GM21381 (cell line): ENCODE results near the gene PSMD5.

Source experiments
- ATAC-seq: cut with Tn5 transposase; IDR thresholded peaks from one replicate; pipeline ENCODE4 v1.9.1; 2021; ENCODE audit warnings: mild to moderate bottlenecking, moderate library complexity; ENCODE audit not compliant: unreplicated experiment

The PSMD5 gene

DNA sequence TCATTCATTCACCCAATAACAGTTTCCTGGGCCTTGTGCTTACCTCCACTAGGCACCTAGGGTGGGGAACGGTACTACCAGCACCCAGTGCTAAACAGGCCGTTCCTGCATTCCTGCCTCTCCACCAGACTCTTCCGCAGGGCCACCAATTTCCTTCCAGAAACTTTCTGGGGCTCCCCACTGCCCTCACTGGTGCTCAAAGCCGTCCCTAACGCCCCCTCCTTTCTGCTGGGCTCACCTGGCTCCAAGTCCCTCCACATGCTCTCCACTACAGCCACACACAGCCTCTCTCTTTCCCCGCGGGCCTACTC is 32.9 kb upstream of the PSMD5 start:
- ATAC-seq = no peak

- ATAC-seq = no peak
These were observed 32.5 kb upstream of the PSMD5 start for GRCh38 chr9:120875195-120875565.

GRCh38 chr9:120874226-120875194 is 31.8 kb upstream of the PSMD5 start:
- no peak for ATAC-seq

GRCh38 chr9:120873512-120873911 is 30.8 kb upstream of the PSMD5 start:
- no peak for ATAC-seq

GRCh38 chr9:120872791-120873502 is 30.2 kb upstream of the PSMD5 start:
- no peak for ATAC-seq

GRCh38 chr9:120870206-120870605 is 27.5 kb upstream of the PSMD5 start:
- ATAC-seq = no peak

DNA sequence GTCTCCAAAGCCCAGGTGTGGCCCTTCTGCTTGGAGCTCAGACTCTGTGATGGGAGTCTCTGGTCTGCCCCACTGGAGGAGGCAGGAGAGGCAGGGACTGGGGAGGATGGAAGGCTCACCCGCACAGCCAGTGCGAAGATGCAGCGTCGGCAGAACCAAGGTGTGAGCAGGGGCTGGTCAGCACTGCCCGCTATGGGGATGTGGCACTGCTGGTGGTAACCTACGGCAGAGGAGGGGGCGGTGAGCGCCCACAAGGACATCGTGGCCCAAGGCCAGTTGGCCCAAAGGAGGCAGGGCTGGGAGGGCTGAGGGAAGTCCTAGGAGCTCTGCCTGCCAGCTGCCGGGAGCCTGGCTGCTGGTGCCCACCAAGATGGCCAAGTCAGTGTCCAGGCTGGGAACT is 27.0 kb upstream of the PSMD5 start:
- ATAC-seq = no peak

- no peak for ATAC-seq
These were observed 26.6 kb upstream of the PSMD5 start for GRCh38 chr9:120869360-120869687.

- ATAC-seq = peak; percentile 89
These were observed 26.1 kb upstream of the PSMD5 start for GRCh38 chr9:120868676-120869359.

DNA sequence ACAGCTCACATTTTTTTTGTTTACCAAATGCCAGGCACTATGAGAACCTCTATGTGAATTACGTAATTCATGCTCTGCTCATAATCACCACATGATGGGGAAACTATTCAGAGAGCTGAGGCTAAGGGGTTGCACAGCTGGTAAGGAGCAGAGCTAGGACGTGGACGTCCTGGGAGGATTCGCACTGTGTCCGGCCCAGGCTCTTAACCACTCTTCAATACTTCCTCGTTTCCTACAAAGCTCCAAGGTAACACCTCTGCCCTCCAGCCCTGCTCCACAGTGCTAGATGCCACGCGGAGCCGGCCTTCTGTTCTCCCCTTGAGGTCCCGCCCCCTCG is 25.6 kb upstream of the PSMD5 start:
- ATAC-seq = no peak

DNA sequence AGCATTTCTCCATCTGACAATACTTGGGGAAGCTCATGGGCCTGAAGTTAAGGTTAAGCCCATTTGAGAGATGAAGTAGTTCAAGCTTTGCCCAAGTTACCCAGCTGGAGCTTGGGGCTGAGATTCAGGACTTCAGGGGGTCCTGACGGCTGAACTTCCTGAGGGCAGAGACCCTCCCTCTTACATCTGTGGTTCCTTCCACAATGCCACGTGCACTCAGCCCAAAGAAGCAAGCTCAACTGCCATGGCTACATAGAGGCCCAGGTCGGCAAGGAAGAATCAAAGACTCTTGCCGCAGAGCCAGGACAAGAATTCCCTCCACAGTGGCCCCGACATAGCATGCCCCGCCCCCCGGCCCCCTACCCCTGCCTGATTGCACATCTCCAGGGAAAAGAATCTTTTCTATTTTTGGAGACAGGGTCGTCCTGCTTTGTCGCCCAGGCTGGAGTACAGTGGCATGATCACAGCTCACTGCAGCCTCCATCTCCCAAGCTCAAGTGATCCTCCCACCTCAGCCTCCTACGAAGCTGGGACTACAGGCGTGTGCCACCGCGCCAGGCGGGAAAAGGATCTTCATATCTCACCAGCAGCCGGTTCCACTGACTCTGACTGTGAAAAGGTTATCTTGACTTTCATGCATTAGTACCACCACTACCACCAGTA is 25.1 kb upstream of the PSMD5 start:
- no peak for ATAC-seq

DNA sequence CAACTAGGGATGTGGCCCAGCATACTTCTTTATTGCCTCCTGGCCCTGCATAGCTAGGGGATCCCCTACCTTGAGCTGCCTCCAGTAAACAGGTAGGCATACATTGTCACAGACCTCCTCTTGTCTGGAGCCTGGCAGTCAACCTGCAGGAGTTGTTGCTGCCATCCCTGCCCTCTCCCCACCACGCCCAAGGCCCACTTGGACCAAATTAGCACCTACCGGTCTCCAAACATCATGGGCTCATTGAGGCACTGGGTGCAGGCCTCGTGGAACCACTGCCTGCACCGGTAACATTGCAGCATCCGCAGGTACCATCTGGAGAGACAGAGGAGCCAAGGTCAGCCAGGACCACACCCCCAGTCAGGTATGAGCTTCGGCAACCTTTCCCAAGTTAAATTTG is 23.9 kb upstream of the PSMD5 start:
- ATAC-seq = no peak

DNA sequence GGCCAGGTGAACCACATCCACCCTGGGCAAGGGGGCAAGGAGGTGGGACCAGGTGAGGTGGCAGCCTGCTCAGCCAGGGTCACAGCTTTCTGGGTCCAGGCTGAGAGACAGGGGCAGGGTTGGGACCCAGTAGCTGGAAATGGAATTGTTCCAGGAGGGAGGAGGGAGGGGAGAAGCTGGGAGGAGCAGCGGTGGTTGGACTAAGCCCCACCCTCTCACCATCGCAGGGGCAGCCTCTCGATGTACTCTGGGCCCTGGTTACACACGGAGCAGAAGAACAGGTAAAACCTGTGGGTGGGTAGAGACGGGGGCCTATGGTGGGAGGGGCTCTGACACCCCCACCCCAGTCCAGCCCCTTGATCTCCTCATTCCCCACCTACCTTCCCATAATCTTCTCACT is 23.1 kb upstream of the PSMD5 start:
- ATAC-seq = no peak

DNA sequence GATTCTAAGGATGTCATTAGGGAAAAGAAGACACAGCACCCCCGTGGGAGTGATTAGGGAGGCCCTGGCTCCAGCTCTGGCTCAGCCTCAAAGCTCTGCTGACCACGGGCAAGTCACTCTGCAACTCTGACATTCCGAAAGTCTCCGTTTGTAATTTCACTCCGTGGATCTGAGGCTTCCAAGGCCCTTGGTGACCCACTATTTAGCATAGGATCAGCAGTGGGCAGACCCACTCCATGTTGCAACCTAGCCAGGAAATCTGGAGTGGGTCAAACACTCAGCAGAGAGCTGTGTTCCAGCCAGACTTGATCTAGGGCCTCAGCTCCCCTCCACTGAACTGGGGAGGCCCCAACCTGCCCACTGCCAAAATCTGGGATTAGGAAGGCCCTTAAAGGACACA is 22.5 kb upstream of the PSMD5 start:
- no peak for ATAC-seq

DNA sequence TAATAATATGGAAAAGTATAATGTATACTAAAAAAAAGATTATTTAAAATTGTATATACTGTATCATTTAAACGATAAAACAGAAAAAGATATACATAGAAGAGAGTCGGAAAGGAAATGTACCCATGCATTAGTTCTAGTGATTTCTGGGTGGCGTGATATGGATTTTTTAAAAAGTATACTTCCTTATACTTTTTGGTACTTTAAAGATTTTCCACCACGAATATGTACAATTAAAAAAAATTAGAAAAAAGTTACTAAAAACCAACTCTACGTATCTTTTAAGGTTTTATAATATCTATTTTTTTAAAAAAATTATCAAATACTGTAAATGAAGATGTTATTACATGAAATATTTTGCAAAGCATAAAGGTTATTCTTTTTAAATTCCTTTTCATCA is 22.0 kb upstream of the PSMD5 start:
- no peak for ATAC-seq

GRCh38 chr9:120863833-120864232 is 21.1 kb upstream of the PSMD5 start:
- ATAC-seq = no peak

GRCh38 chr9:120862452-120862851 is 19.7 kb upstream of the PSMD5 start:
- no peak for ATAC-seq

DNA sequence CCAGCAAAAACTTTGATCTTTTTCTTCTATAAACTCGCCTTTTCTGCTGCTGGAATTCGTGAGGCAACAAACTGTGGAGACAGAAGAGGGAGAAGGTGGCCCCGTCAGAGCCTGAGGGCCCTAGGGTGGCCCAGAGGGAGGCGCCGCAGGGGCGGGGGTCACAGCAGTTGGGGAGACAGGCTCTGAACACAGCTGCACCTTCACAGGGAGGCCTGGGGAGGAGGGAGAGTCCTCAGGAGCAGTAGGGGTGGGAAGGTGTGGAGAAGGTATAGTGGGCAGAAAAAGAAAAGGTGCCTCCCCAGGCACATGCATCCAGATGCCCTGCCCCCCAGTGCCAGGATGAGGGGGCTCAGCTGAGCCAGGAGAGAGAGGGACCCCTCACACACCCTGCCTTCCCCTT is 19.2 kb upstream of the PSMD5 start:
- ATAC-seq = no peak

DNA sequence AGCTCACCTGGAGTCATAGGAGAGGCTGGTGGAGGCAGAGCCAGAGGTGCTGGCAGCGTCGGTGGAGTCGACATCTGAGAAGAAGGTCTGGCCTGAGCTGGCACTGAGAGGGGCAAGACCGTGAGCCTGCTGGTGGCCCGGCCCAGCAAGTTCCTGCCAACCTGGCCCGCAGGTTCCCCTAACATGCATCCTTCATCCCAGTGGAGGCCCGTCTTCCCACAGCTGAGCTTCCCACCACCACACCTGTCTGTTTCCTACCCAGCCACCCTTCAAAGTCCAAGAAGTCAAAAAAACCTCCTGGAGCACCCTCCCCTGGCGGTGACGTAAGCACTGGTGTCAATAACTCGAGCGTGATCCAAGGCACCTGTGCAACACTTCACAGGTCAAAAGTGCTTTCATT is 17.4 kb upstream of the PSMD5 start:
- no peak for ATAC-seq

DNA sequence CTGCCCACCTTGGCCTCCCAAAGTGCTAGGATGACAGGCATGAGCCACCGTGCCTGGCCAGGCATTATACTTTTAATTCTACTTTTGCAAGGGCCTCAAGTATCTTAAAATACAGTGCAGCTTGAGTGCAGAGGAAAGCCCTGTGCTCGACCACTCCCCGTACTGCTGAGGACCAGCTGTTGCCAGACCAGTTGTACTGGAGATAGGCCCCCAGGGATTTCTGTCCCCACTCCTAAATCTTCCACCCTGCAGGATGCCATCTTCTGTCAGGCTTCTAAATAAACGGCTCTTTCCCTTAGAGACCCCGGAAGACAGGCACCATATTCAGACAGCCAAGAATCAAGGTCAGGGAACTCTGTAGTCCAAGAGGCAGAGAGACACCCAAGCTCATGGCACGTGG is 16.6 kb upstream of the PSMD5 start:
- no peak for ATAC-seq

DNA sequence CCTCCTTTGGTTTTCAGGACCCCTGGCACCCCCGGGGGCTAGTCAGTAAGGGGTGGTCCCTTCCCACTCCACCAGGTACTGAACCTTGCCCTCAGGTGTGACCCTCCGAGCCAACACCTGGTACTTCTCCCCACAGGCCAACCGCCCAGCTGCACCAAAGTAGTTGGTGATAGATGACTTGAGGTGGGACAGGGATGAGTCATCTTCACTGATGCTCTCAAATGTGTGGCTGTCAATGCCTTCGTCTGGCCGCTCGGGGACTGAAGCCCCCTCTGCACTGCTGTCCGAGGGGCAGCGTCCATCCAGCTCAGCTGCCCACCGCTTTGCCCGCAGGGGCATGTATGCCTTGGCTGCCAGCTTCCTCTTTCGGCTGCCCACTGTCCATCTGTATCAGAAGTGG is 15.2 kb upstream of the PSMD5 start:
- ATAC-seq = no peak

DNA sequence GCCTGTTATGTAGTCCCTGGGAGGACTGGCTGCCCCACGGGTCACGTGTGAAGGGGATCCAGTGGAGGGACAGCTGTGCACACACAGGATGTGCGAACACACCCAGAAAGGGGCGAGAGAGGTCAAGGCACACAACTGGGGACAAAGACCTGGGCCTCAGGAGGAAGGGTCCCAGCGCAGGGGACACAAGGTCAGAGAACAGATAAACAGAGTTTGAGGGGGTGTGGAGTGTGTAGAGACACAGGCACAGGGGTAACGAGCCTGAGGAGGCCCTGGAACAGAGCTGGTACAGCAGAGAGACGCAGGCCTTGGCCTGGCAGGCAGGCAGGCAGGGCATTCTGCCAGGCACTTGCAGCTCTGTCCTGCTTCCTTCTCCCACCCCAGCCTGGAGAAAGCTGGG is 14.8 kb upstream of the PSMD5 start:
- ATAC-seq = no peak
